Iris pigment epithelial cell (primary cell): ENCODE results near the gene ZNG1C.
"Not testable (repeated sequence)": the region's sequence is repeated elsewhere in the genome, so short reads cannot be mapped to it uniquely, and the experiment has no call there.

Experiments used
- DNase-seq: peaks from one replicate; pipeline ENCODE4 v3.0.0-alpha.2; 2011; ENCODE audit warnings: low read depth

ZNG1C gene

GRCh38 chr9:68342265-68343025 is 100.7 kb downstream of the ZNG1C start:
- not testable (repeated sequence) for DNase-seq

- not testable (repeated sequence) for DNase-seq
Measured at GRCh38 chr9:68343242-68343641, 101.5 kb downstream of the ZNG1C start.

DNA sequence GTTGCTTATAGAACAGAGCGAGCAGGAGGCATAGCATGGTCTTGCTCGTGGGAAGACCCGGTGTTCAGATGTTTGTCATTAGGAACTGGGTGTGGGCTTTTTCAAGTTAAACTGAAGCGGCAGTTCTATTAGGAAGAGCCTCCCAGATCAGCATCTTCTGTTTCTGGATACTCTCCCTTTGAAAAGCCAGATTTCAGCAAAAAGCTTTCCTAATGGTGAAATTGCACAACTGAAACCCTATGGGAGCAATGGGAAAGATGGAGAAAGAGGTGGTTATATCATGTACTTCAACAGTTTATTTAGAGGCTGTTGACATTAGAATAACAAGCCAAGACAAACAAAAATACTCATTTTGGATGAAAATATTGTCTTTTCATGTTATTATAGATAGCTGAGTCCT is 102.2 kb downstream of the ZNG1C start:
- DNase-seq = not testable (repeated sequence)
